GM19467 (cell line): ENCODE data around the gene XYLT1.

Experiments
- ATAC-seq: cut with Tn5 transposase; IDR thresholded peaks from one replicate; pipeline ENCODE4 v1.9.1; 2021; ENCODE audit warnings: mild to moderate bottlenecking, moderate library complexity; ENCODE audit not compliant: unreplicated experiment

XYLT1 gene

GRCh38 chr16:17407321-17407720 is 63.4 kb downstream of the XYLT1 start:
- ATAC-seq, result no peak

- ATAC-seq, result no peak
Measured at GRCh38 chr16:17404941-17405689, 65.6 kb downstream of the XYLT1 start.

GRCh38 chr16:17403859-17404545 is 66.8 kb downstream of the XYLT1 start:
- ATAC-seq, result no peak

- ATAC-seq, result no peak
Measured at GRCh38 chr16:17403156-17403809, 67.5 kb downstream of the XYLT1 start.

- no peak for ATAC-seq
Measured at GRCh38 chr16:17397499-17397891, 73.3 kb downstream of the XYLT1 start.

- no peak for ATAC-seq
Measured at GRCh38 chr16:17396762-17397498, 73.8 kb downstream of the XYLT1 start.

- no peak for ATAC-seq
Measured at GRCh38 chr16:17395849-17396480, 74.8 kb downstream of the XYLT1 start.

- no peak for ATAC-seq
Measured at GRCh38 chr16:17392857-17393692, 77.7 kb downstream of the XYLT1 start.

- no peak for ATAC-seq
Measured at GRCh38 chr16:17392127-17392856, 78.5 kb downstream of the XYLT1 start.

- ATAC-seq, result no peak
Measured at GRCh38 chr16:17391715-17392114, 79.0 kb downstream of the XYLT1 start.

- ATAC-seq, result no peak
Measured at GRCh38 chr16:17389384-17389783, 81.4 kb downstream of the XYLT1 start.

- ATAC-seq, result no peak
Measured at GRCh38 chr16:17387256-17387655, 83.5 kb downstream of the XYLT1 start.

- no peak for ATAC-seq
Measured at GRCh38 chr16:17386229-17386628, 84.5 kb downstream of the XYLT1 start.

- ATAC-seq, result no peak
Measured at GRCh38 chr16:17384471-17384870, 86.3 kb downstream of the XYLT1 start.

GRCh38 chr16:17382949-17383863 is 87.6 kb downstream of the XYLT1 start:
- ATAC-seq, result no peak

- no peak for ATAC-seq
Measured at GRCh38 chr16:17382514-17382913, 88.2 kb downstream of the XYLT1 start.

GRCh38 chr16:17381784-17382183 is 89.0 kb downstream of the XYLT1 start:
- no peak for ATAC-seq

- ATAC-seq, result no peak
Measured at GRCh38 chr16:17380613-17381012, 90.1 kb downstream of the XYLT1 start.
